ENCODE data around the gene MPC2. TPM values are rescaled to one million over a fixed set of nuclear protein-coding genes. Genes with fewer than 3 reads are reported as not detected.

Gene MPC2
- total and polyA plus RNA-seq, 2 of the 8 experiments (the other 6 are each of a cell fraction or from before 2014, with no cell fraction given), result 18.6 to 40.9 TPM

GRCh38 chr1:167947733-167948132, 10.9 kb upstream of the MPC2 start:
- POLR2A ChIA-PET (ENCODE audit: partially characterized antibody), result no interaction called here
- no peak overlapping the region for H3K18ac ChIP-seq (ENCODE audit: extremely low read depth, low read length)
- no peak overlapping the region for H4K5ac ChIP-seq (ENCODE audit: insufficient read length, low read depth, low read length)
- H2AFZ ChIP-seq (ENCODE audit: low read length), result no peak overlapping the region
- no peak overlapping the region for H3K23ac ChIP-seq (ENCODE audit: insufficient read length)
- CTCF ChIA-PET (ENCODE audit: partially characterized antibody), result no interaction called here
- H3K14ac ChIP-seq (ENCODE audit: insufficient read length), result no peak overlapping the region
- H2AK5ac ChIP-seq (ENCODE audit: low read depth, low read length), result no peak overlapping the region
- no peak for FAIRE-seq
- no peak overlapping the region for H3K9ac ChIP-seq (replicated peaks in 1 of 4; ENCODE audit: extremely low read depth in 1 of 4, low read depth in 3 of 4, low read length in 3 of 4)
- WGBS, 2 experiments (ENCODE audit: extremely low coverage in 1 of 2, insufficient coverage in 1 of 2, insufficient read length in 1 of 2, insufficient replicate concordance in 2 of 2, low coverage in 1 of 2, low lambda C conversion rate in 2 of 2, missing lambda C conversion rate in 1 of 2), result 90% methylated on average over 2 of the region's 2 CpGs; no CpG with 5 or more reads in 1 of the 2 experiments
- no peak for TF ChIP-seq SIRT6 (IDR thresholded peaks at IDR 0.05; ENCODE audit: low read length)
- no peak overlapping the region for H2BK20ac ChIP-seq (ENCODE audit: low read length)
- no peaks in the 10 kb centered on the region; a peak in 1 of 4 replicates for H3K9me3 ChIP-seq (ENCODE audit: insufficient read depth in 2 of 2, low read depth in 1 of 2, low read length in 1 of 2)
- H3K23me2 ChIP-seq (ENCODE audit: low read depth, low read length), result no peaks in the 10 kb centered on the region
- DNase-seq (ENCODE audit: low read depth in 1 of 2, low spot score in 2 of 2), result no peak
- H4K8ac ChIP-seq (ENCODE audit: extremely low read depth, insufficient read depth, low read length), result no peak overlapping the region
- H2BK120ac ChIP-seq (replicated peaks; ENCODE audit: low read depth, low read length), result no peak overlapping the region
- no peak overlapping the region for H3K27ac ChIP-seq (ENCODE audit: low read depth, low read length)
- no peaks in the 10 kb centered on the region for H3K27me3 ChIP-seq (replicated peaks in 1 of 4; ENCODE audit: control insufficient read depth in 3 of 4, extremely low read depth in 1 of 4, insufficient read depth in 3 of 4, low read length in 3 of 4)
- H3K79me1 ChIP-seq (ENCODE audit: low read depth, low read length), result no peaks in the 10 kb centered on the region
- H3K79me2 ChIP-seq (ENCODE audit: control insufficient read depth in 1 of 2, insufficient read depth in 2 of 2, low read length in 2 of 2), result peaks cover 5 to 81% of the 10 kb centered on the region in 2 experiments; a peak in 3 of 4 replicates
- no peak overlapping the region for H3K4me2 ChIP-seq (ENCODE audit: insufficient read depth in 1 of 2, low read depth in 2 of 2, low read length in 2 of 2)
- no peak overlapping the region for H2BK15ac ChIP-seq (ENCODE audit: low read length)
- H4K20me1 ChIP-seq (replicated peaks in 1 of 2; ENCODE audit: control insufficient read depth in 1 of 2, insufficient read depth in 2 of 2, low read length in 2 of 2), result peaks cover 0 to 2% of the 10 kb centered on the region in 2 experiments
- H3K56ac ChIP-seq (replicated peaks; ENCODE audit: insufficient read length, low read depth, low read length), result no peak overlapping the region
- H3K36me3 ChIP-seq (ENCODE audit: control insufficient read depth in 2 of 4, insufficient read depth in 4 of 4, low read length in 3 of 4), result peaks cover 0 to 15% (median 4%) of the 10 kb centered on the region in 4 experiments; a peak in 4 of 8 replicates
- H4K91ac ChIP-seq (replicated peaks; ENCODE audit: insufficient read length, low read length), result no peak overlapping the region
- H2BK5ac ChIP-seq (ENCODE audit: low read depth, low read length), result no peak overlapping the region
- H3K4me3 ChIP-seq (ENCODE audit: extremely low read depth in 1 of 4, insufficient read depth in 2 of 4, low read depth in 3 of 4, low read length in 4 of 4), result no peak overlapping the region
- no peak overlapping the region for H3K4ac ChIP-seq (replicated peaks; ENCODE audit: insufficient read length, low read depth, low read length)
- no peak overlapping the region for H2BK12ac ChIP-seq (ENCODE audit: low read depth, low read length)
- no peaks in the 10 kb centered on the region for H3K4me1 ChIP-seq (replicated peaks in 1 of 4; ENCODE audit: control insufficient read depth in 3 of 4, insufficient read depth in 4 of 4, low read length in 3 of 4)
